ENCODE results near the gene ATP8B1.

ATP8B1 gene

GRCh38 chr18:57683470-57683869, 119.6 kb downstream of the ATP8B1 start:
- no peaks in the 10 kb centered on the region for H3K27me3 ChIP-seq (ENCODE audit: insufficient read depth, low read length, poor library complexity)
- H4K20me1 ChIP-seq (ENCODE audit: insufficient read depth, low read length), result peaks cover 12% of the 10 kb centered on the region; the same call in 1 of the 2 replicates
- H3K9me3 ChIP-seq (ENCODE audit: insufficient read depth, low read length, severe bottlenecking), result no peaks in the 10 kb centered on the region
- DNase-seq (no peak), ATAC-seq (ENCODE audit: insufficient read depth, low read depth) (no peak)
- no peak overlapping the region for H2AFZ ChIP-seq (ENCODE audit: low read depth, low read length)
- H3K79me2 ChIP-seq (ENCODE audit: insufficient read depth, low read length), result no peaks in the 10 kb centered on the region; the same call in 1 of the 2 replicates
- no peak for TF ChIP-seq CTCF (IDR thresholded peaks at IDR 0.05; ENCODE audit: borderline replicate concordance, extremely low read depth, low read length, poor library complexity, severe bottlenecking)
- H3K27ac ChIP-seq (ENCODE audit: low read length), result no peak overlapping the region
- no peaks in the 10 kb centered on the region for H3K4me1 ChIP-seq (ENCODE audit: insufficient read depth, low read length)
- H3K4me3 ChIP-seq (ENCODE audit: low read depth in 1 of 2, low read length in 2 of 2), result no peak overlapping the region
- no peak overlapping the region for H3K9ac ChIP-seq (ENCODE audit: low read depth, low read length)
- H3K4me2 ChIP-seq (ENCODE audit: insufficient read depth, low read length), result no peak overlapping the region
- no peaks in the 10 kb centered on the region for H3K36me3 ChIP-seq (ENCODE audit: insufficient read depth, low read length)

GRCh38 chr18:57677262-57678211, 125.6 kb downstream of the ATP8B1 start:
- Histone ChIP-seq H3K9ac (ENCODE audit: low read depth, low read length) (no peak overlapping the region), H3K9me3 (ENCODE audit: insufficient read depth, low read length, severe bottlenecking) (peaks cover under 1% of the 10 kb centered on the region), H3K36me3 (ENCODE audit: insufficient read depth, low read length) (no peaks in the 10 kb centered on the region), H3K27ac (ENCODE audit: low read length) (no peak overlapping the region), H2AFZ (ENCODE audit: low read depth, low read length) (no peak overlapping the region), H3K4me2 (ENCODE audit: insufficient read depth, low read length) (no peak overlapping the region), H4K20me1 (ENCODE audit: insufficient read depth, low read length) (peaks cover 6% of the 10 kb centered on the region; the same call in 1 of the 2 replicates), H3K27me3 (ENCODE audit: insufficient read depth, low read length, poor library complexity) (no peaks in the 10 kb centered on the region), H3K4me3 (ENCODE audit: low read depth in 1 of 2, low read length in 2 of 2) (no peak overlapping the region), H3K4me1 (ENCODE audit: insufficient read depth, low read length) (no peaks in the 10 kb centered on the region), H3K79me2 (ENCODE audit: insufficient read depth, low read length) (peaks cover 7% of the 10 kb centered on the region; the same call in 1 of the 2 replicates)
- ATAC-seq (ENCODE audit: insufficient read depth, low read depth), result no peak
- DNase-seq, result no peak
- TF ChIP-seq EZH2 (IDR thresholded peaks at IDR 0.05; ENCODE audit: borderline replicate concordance, low read depth, low read length, severe bottlenecking) (no peak), CTCF (IDR thresholded peaks at IDR 0.05; ENCODE audit: borderline replicate concordance, extremely low read depth, low read length, poor library complexity, severe bottlenecking) (no peak)

- Histone ChIP-seq H4K20me1 (ENCODE audit: insufficient read depth, low read length) (peaks cover 4% of the 10 kb centered on the region; the same call in 1 of the 2 replicates), H3K4me2 (ENCODE audit: insufficient read depth, low read length) (no peak overlapping the region), H3K4me3 (ENCODE audit: low read depth in 1 of 2, low read length in 2 of 2) (no peak overlapping the region), H3K9ac (ENCODE audit: low read depth, low read length) (no peak overlapping the region), H3K36me3 (ENCODE audit: insufficient read depth, low read length) (no peaks in the 10 kb centered on the region), H3K27ac (ENCODE audit: low read length) (no peak overlapping the region), H2AFZ (ENCODE audit: low read depth, low read length) (no peak overlapping the region), H3K9me3 (ENCODE audit: insufficient read depth, low read length, severe bottlenecking) (peaks cover 6% of the 10 kb centered on the region), H3K4me1 (ENCODE audit: insufficient read depth, low read length) (no peaks in the 10 kb centered on the region), H3K27me3 (ENCODE audit: insufficient read depth, low read length, poor library complexity) (no peaks in the 10 kb centered on the region), H3K79me2 (ENCODE audit: insufficient read depth, low read length) (peaks cover 10% of the 10 kb centered on the region; the same call in 1 of the 2 replicates)
- TF ChIP-seq CTCF (IDR thresholded peaks at IDR 0.05; ENCODE audit: borderline replicate concordance, extremely low read depth, low read length, poor library complexity, severe bottlenecking), result no peak
- no peak for TF ChIP-seq EZH2 (IDR thresholded peaks at IDR 0.05; ENCODE audit: borderline replicate concordance, low read depth, low read length, severe bottlenecking)
- ATAC-seq (ENCODE audit: insufficient read depth, low read depth) (no peak), DNase-seq (no peak)
Observed at GRCh38 chr18:57674891-57675290, 128.2 kb downstream of the ATP8B1 start.

Measured in DND-41 (cell line).